CD4-positive, CD25-positive, alpha-beta regulatory T cell (primary cell): Measurements from ENCODE around the gene NAV3. TPM values are rescaled to one million over a fixed set of nuclear protein-coding genes. Genes with fewer than 3 reads are reported as not detected.

ENCODE experiments used
- ATAC-seq, 2 donors: fragments of 150-1000 bp; cut with Tn5 transposase; one replicate each; pipeline ENCODE4 v1.10.0; 2021; ENCODE audit warnings: low read depth in 2 of 2, moderate number of reproducible peaks in 2 of 2, moderate library complexity in 1 of 2
- DNase-seq, 3 donors: peaks; one replicate each; pipeline versions ENCODE4 v3.0.0 to v3.0.0-alpha.2; 2012 to 2022; ENCODE audit warnings: mixed read lengths in 1 of 3
- H3K27ac ChIP-seq: one replicate; pipeline ENCODE4 v1.7.0; 2013; ENCODE audit warnings: mild to moderate bottlenecking, low read length; ENCODE audit not compliant: insufficient read depth, poor library complexity, severe bottlenecking
- H3K27me3 ChIP-seq: one replicate; pipeline ENCODE4 v1.7.0; 2013; ENCODE audit warnings: low read length; ENCODE audit not compliant: control insufficient read depth, insufficient read depth
- H3K36me3 ChIP-seq: one replicate; pipeline ENCODE4 v1.7.0; 2013; ENCODE audit warnings: mild to moderate bottlenecking, low read length, moderate library complexity; ENCODE audit not compliant: control insufficient read depth, insufficient read depth
- H3K4me1 ChIP-seq: 2 replicates; pipeline ENCODE4 v1.7.0; 2013; ENCODE audit warnings: mild to moderate bottlenecking, low read length; ENCODE audit not compliant: insufficient read depth, control insufficient read depth, poor library complexity, severe bottlenecking
- H3K4me3 ChIP-seq: one replicate; pipeline ENCODE4 v1.7.0; 2013; ENCODE audit warnings: low read depth, mild to moderate bottlenecking, low read length, moderate library complexity
- H3K9me3 ChIP-seq, 2 experiments: 1 replicate in 1 of 2; 2 replicates in 1 of 2; pipeline ENCODE4 v1.7.0; 2013; ENCODE audit warnings: low read length in 2 of 2, mild to moderate bottlenecking in 1 of 2, moderate library complexity in 1 of 2; ENCODE audit not compliant: control insufficient read depth in 2 of 2
- H3K27ac Mint-ChIP-seq, 3 donors: one replicate each; pipeline ENCODE4 v1.8.0; 2020 to 2022; ENCODE audit warnings: mild to moderate bottlenecking in 3 of 3, mixed read lengths in 3 of 3, moderate library complexity in 2 of 3
- H3K27me3 Mint-ChIP-seq: one replicate; pipeline ENCODE4 v1.8.0; 2022; ENCODE audit warnings: mild to moderate bottlenecking, mixed read lengths
- H3K36me3 Mint-ChIP-seq: one replicate; pipeline ENCODE4 v1.8.0; 2020; ENCODE audit warnings: mixed read lengths
- H3K4me1 Mint-ChIP-seq, 4 donors: one replicate each; pipeline ENCODE4 v1.8.0; 2020 to 2022; ENCODE audit warnings: mixed read lengths in 4 of 4, mild to moderate bottlenecking in 1 of 4
- H3K4me3 Mint-ChIP-seq, 4 donors: one replicate each; pipeline ENCODE4 v1.8.0; 2020 to 2022; ENCODE audit warnings: mild to moderate bottlenecking in 4 of 4, mixed read lengths in 4 of 4, moderate library complexity in 3 of 4
- H3K9me3 Mint-ChIP-seq, 7 donors: one replicate each; pipeline ENCODE4 v1.8.0; 2020 to 2022; ENCODE audit warnings: mixed read lengths in 7 of 7, mild to moderate bottlenecking in 3 of 7, moderate library complexity in 2 of 7
- polyA plus RNA-seq, 4 donors: library from polyadenylated mRNA; unstranded; fragments of 300-500 nt; fragmentation: Illumina TruSeq; gene quantifications; one replicate each; pipeline ENCODE4 v1.2.3, GENCODE V29; 2021
- total RNA-seq: library from RNA; stranded (reverse); gene quantifications from one replicate; pipeline ENCODE4 v1.2.3, GENCODE V29; 2022

NAV3 gene
- total and polyA plus RNA-seq, 5 donors from 2014 or later = not detected

- Histone ChIP-seq H3K9me3 (no peaks in the 10 kb centered on the region), H3K4me3 (no peak overlapping the region), H3K27me3 (no peaks in the 10 kb centered on the region), H3K36me3 (no peaks in the 10 kb centered on the region), H3K4me1 (no peaks in the 10 kb centered on the region), H3K27ac (no peak overlapping the region)
- Mint-ChIP-seq H3K27ac (no peak overlapping the region), H3K36me3 (no peaks in the 10 kb centered on the region), H3K4me3 (no peak overlapping the region), H3K27me3 (no peaks in the 10 kb centered on the region), H3K4me1 (no peaks in the 10 kb centered on the region), H3K9me3 (peaks cover 0 to 12% (median 6%) of the 10 kb centered on the region in 7 donors)
- no peak for ATAC-seq
- DNase-seq = no peak
Observed at GRCh38 chr12:77947330-77947729, 116.6 kb downstream of the NAV3 start.

- peaks cover 0 to 11% (median 6%) of the 10 kb centered on the region in 7 donors for H3K9me3 Mint-ChIP-seq
- H3K27me3 Mint-ChIP-seq = no peaks in the 10 kb centered on the region
- H3K4me3 Mint-ChIP-seq = no peak overlapping the region
- no peak overlapping the region for H3K4me3 ChIP-seq
- no peak overlapping the region for H3K27ac ChIP-seq
- no peaks in the 10 kb centered on the region for H3K36me3 Mint-ChIP-seq
- H3K4me1 ChIP-seq = no peaks in the 10 kb centered on the region
- no peaks in the 10 kb centered on the region for H3K4me1 Mint-ChIP-seq
- ATAC-seq = no peak
- no peak for DNase-seq
- no peak overlapping the region for H3K27ac Mint-ChIP-seq
- H3K27me3 ChIP-seq = no peaks in the 10 kb centered on the region
- no peaks in the 10 kb centered on the region for H3K36me3 ChIP-seq
- H3K9me3 ChIP-seq = no peaks in the 10 kb centered on the region
Observed at GRCh38 chr12:77947746-77948145, 117.1 kb downstream of the NAV3 start.

- no peaks in the 10 kb centered on the region for H3K4me1 Mint-ChIP-seq
- H3K36me3 Mint-ChIP-seq = no peaks in the 10 kb centered on the region
- H3K27ac ChIP-seq = no peak overlapping the region
- DNase-seq (no peak), ATAC-seq (no peak)
- no peak overlapping the region for H3K27ac Mint-ChIP-seq
- H3K4me1 ChIP-seq = no peaks in the 10 kb centered on the region
- H3K4me3 ChIP-seq = no peak overlapping the region
- H3K9me3 Mint-ChIP-seq = peaks cover 0 to 11% (median 8%) of the 10 kb centered on the region in 7 donors
- H3K9me3 ChIP-seq = no peaks in the 10 kb centered on the region
- no peaks in the 10 kb centered on the region for H3K27me3 ChIP-seq
- no peaks in the 10 kb centered on the region for H3K27me3 Mint-ChIP-seq
- H3K4me3 Mint-ChIP-seq = no peak overlapping the region
- H3K36me3 ChIP-seq = no peaks in the 10 kb centered on the region
Observed at GRCh38 chr12:77949943-77950342, 119.2 kb downstream of the NAV3 start.

GRCh38 chr12:77953528-77954205 lies 123.0 kb downstream of the NAV3 start:
- no peaks in the 10 kb centered on the region for H3K9me3 ChIP-seq
- no peak overlapping the region for H3K4me3 ChIP-seq
- no peaks in the 10 kb centered on the region for H3K4me1 ChIP-seq
- no peaks in the 10 kb centered on the region for H3K4me1 Mint-ChIP-seq
- H3K36me3 ChIP-seq = no peaks in the 10 kb centered on the region
- H3K27me3 Mint-ChIP-seq = no peaks in the 10 kb centered on the region
- H3K27ac ChIP-seq = no peak overlapping the region
- no peak overlapping the region for H3K27ac Mint-ChIP-seq
- H3K9me3 Mint-ChIP-seq = peaks cover 0 to 15% (median 4%) of the 10 kb centered on the region in 7 donors
- no peaks in the 10 kb centered on the region for H3K27me3 ChIP-seq
- ATAC-seq = no peak
- DNase-seq = no peak
- H3K4me3 Mint-ChIP-seq = no peak overlapping the region
- no peaks in the 10 kb centered on the region for H3K36me3 Mint-ChIP-seq

- Histone ChIP-seq H3K36me3 (no peaks in the 10 kb centered on the region), H3K9me3 (no peaks in the 10 kb centered on the region), H3K4me1 (no peaks in the 10 kb centered on the region), H3K27me3 (no peaks in the 10 kb centered on the region), H3K27ac (no peak overlapping the region), H3K4me3 (no peak overlapping the region)
- no peaks in the 10 kb centered on the region for H3K4me1 Mint-ChIP-seq
- H3K9me3 Mint-ChIP-seq = peaks cover 0 to 15% (median 4%) of the 10 kb centered on the region in 7 donors
- no peak overlapping the region for H3K4me3 Mint-ChIP-seq
- DNase-seq = no peak
- no peaks in the 10 kb centered on the region for H3K27me3 Mint-ChIP-seq
- no peak overlapping the region for H3K27ac Mint-ChIP-seq
- no peaks in the 10 kb centered on the region for H3K36me3 Mint-ChIP-seq
- no peak for ATAC-seq
Observed at GRCh38 chr12:77954206-77954555, 123.5 kb downstream of the NAV3 start.

GRCh38 chr12:77957062-77957461 lies 126.4 kb downstream of the NAV3 start:
- Histone ChIP-seq H3K27me3 (no peaks in the 10 kb centered on the region), H3K4me3 (no peak overlapping the region), H3K36me3 (no peaks in the 10 kb centered on the region), H3K9me3 (no peaks in the 10 kb centered on the region), H3K4me1 (no peaks in the 10 kb centered on the region), H3K27ac (no peak overlapping the region)
- H3K36me3 Mint-ChIP-seq = no peaks in the 10 kb centered on the region
- DNase-seq = no peak
- no peak overlapping the region for H3K4me3 Mint-ChIP-seq
- no peaks in the 10 kb centered on the region for H3K4me1 Mint-ChIP-seq
- no peak overlapping the region for H3K27ac Mint-ChIP-seq
- H3K27me3 Mint-ChIP-seq = no peaks in the 10 kb centered on the region
- no peak for ATAC-seq
- H3K9me3 Mint-ChIP-seq = peaks cover 1 to 17% (median 3%) of the 10 kb centered on the region in 7 donors

GRCh38 chr12:77963576-77964178 lies 133.0 kb downstream of the NAV3 start:
- H3K36me3 ChIP-seq = no peaks in the 10 kb centered on the region
- Mint-ChIP-seq H3K27me3 (no peaks in the 10 kb centered on the region), H3K27ac (no peak overlapping the region), H3K9me3 (peaks cover 0 to 8% (median 6%) of the 10 kb centered on the region in 7 donors), H3K4me1 (no peaks in the 10 kb centered on the region), H3K36me3 (no peaks in the 10 kb centered on the region), H3K4me3 (no peak overlapping the region)
- DNase-seq (no peak), ATAC-seq (no peak)
- no peak overlapping the region for H3K4me3 ChIP-seq
- H3K9me3 ChIP-seq = no peaks in the 10 kb centered on the region
- H3K4me1 ChIP-seq = no peaks in the 10 kb centered on the region
- H3K27me3 ChIP-seq = no peaks in the 10 kb centered on the region
- no peak overlapping the region for H3K27ac ChIP-seq

- no peak overlapping the region for H3K4me3 Mint-ChIP-seq
- Histone ChIP-seq H3K9me3 (no peaks in the 10 kb centered on the region), H3K36me3 (no peaks in the 10 kb centered on the region), H3K4me3 (no peak overlapping the region), H3K4me1 (no peaks in the 10 kb centered on the region), H3K27me3 (no peaks in the 10 kb centered on the region), H3K27ac (no peak overlapping the region)
- peaks cover 0 to 8% (median 6%) of the 10 kb centered on the region in 7 donors for H3K9me3 Mint-ChIP-seq
- H3K4me1 Mint-ChIP-seq = no peaks in the 10 kb centered on the region
- no peaks in the 10 kb centered on the region for H3K36me3 Mint-ChIP-seq
- no peak overlapping the region for H3K27ac Mint-ChIP-seq
- H3K27me3 Mint-ChIP-seq = no peaks in the 10 kb centered on the region
- no peak for DNase-seq
- ATAC-seq = no peak
Observed at GRCh38 chr12:77965790-77966189, 135.1 kb downstream of the NAV3 start.
